Transverse colon (tissue), 4 donors: Measurements from ENCODE around the gene SEZ6. TPM values are rescaled to one million over a fixed set of nuclear protein-coding genes. Genes with fewer than 3 reads are reported as not detected.

Experiments
- DNase-seq: peaks from one replicate; pipeline ENCODE4 v3.0.0-alpha.2; 2019
- H3K27ac ChIP-seq, 4 donors: fragments of 200-600 bp; sonication (generic); 2 replicates each; pipeline ENCODE4 v1.5.1; 2016 to 2018; ENCODE audit warnings: inconsistent platforms in 4 of 4
- H3K27me3 ChIP-seq: fragments of 200-600 bp; sonication (generic); 2 replicates; pipeline ENCODE4 v1.5.1; 2017; ENCODE audit warnings: inconsistent platforms
- H3K36me3 ChIP-seq, 4 donors: fragments of 200-600 bp; sonication (generic); 2 replicates each; pipeline ENCODE4 v1.5.1; 2017 to 2019; ENCODE audit warnings: inconsistent platforms in 4 of 4
- H3K4me1 ChIP-seq, 4 donors: fragments of 200-600 bp; sonication (generic); 2 replicates each; pipeline ENCODE4 v1.5.1; 2017 to 2020; ENCODE audit warnings: inconsistent platforms in 4 of 4
- H3K4me3 ChIP-seq, 4 donors: fragments of 200-600 bp; sonication (generic); 1 replicate in 1 of 4; 2 replicates in 3 of 4; pipeline versions ENCODE4 v1.5.1 to v1.6.1; 2017 to 2019; ENCODE audit warnings: inconsistent platforms in 4 of 4
- H3K9me3 ChIP-seq, 2 donors: fragments of 200-600 bp; sonication (generic); 2 replicates each; pipeline ENCODE4 v1.5.1; 2017 to 2019; ENCODE audit warnings: inconsistent platforms in 2 of 2
- CTCF ChIP-seq, 5 experiments: fragments of 200-600 bp in 3 of 5; fragments of 450-650 bp in 2 of 5; sonication (generic) in 3 of 5; IDR thresholded peaks; 1 replicate in 2 of 5; 2 replicates in 3 of 5; pipeline ENCODE4 v1.5.1; 2016 to 2017; ENCODE audit warnings: antibody characterized with exemption in 5 of 5, inconsistent platforms in 3 of 5, mild to moderate bottlenecking in 2 of 5, moderate library complexity in 1 of 5
- EP300 ChIP-seq: sonication (generic); formaldehyde crosslinking; IDR thresholded peaks from one replicate; pipeline ENCODE4 v1.6.1; 2017; ENCODE audit warnings: antibody characterized with exemption, low read depth
- POLR2A ChIP-seq: fragments of 450-650 bp; IDR thresholded peaks from one replicate; pipeline ENCODE4 v1.6.1; 2016; ENCODE audit warnings: antibody characterized with exemption, mild to moderate bottlenecking, moderate library complexity
- POLR2AphosphoS5 ChIP-seq, 3 donors: sonication (generic); formaldehyde crosslinking; IDR thresholded peaks; one replicate each; pipeline ENCODE4 v1.6.1; 2016; ENCODE audit warnings: antibody characterized with exemption in 3 of 3
- WGBS, 2 donors: methylation state at CpG; one replicate each; pipeline ENCODE4 v1.1.5; 2018; ENCODE audit warnings: low coverage in 1 of 2; 5-methylcytosine and 5-hydroxymethylcytosine counted together
- in situ Hi-C, 4 donors: fragments of 200-750 bp; cut with MboI; loops; one replicate each; pipeline versions ENCODE4 v1.15.0 to v1.15.1; 2017; ENCODE audit warnings: low sequenced_read_pairs in 3 of 4, low pct_ligation_motif_present in 1 of 4, low pct_unique_long_range_greater_than_20kb in 1 of 4
- intact Hi-C: fragments of 100-400 bp; cut with DNase I; formaldehyde crosslinking; loops from one replicate; pipeline ENCODE4 v1.15.1; 2023; ENCODE audit warnings: low total_unique reads
- total RNA-seq, 4 donors: library from RNA; depleted of rRNA; stranded (reverse); fragments of >200 nt; gene quantifications; one replicate each; pipeline ENCODE4 v1.1.0, GENCODE V29; 2016

The SEZ6 gene
- total RNA-seq, 4 donors from 2014 or later, result 0.14 TPM; not detected in 3

- Histone ChIP-seq H3K27me3 (no peaks in the 10 kb centered on the region), H3K27ac (no peak overlapping the region), H3K36me3 (peaks cover 0 to 77% (median 31%) of the 10 kb centered on the region in 4 donors), H3K4me3 (no peak overlapping the region), H3K4me1 (no peaks in the 10 kb centered on the region), H3K9me3 (no peaks in the 10 kb centered on the region)
- TF ChIP-seq POLR2A, result no peak
- no peak for TF ChIP-seq CTCF (IDR thresholded peaks at IDR 0.05)
- TF ChIP-seq POLR2AphosphoS5 (IDR thresholded peaks at IDR 0.05), result no peak
- TF ChIP-seq EP300, result no peak
- intact Hi-C loops, result no loop called here
- WGBS, 2 donors, result 80% methylated on average over 2 of the region's 2 CpGs; no CpG with 5 or more reads in 1 of the 2 donors
- in situ Hi-C loops, result loop anchor here in 3 of 4 donors (10.0 to 25.0 kb wide), 2 partner anchors 156 to 163 kb away; no protein-coding TSS in a partner anchor
- DNase-seq, result no peak
Observed at GRCh38 chr17:28918295-28918694, 87.5 kb downstream of the SEZ6 start.

GRCh38 chr17:28917465-28917864 lies 88.4 kb downstream of the SEZ6 start:
- WGBS, 2 donors, result 79% methylated on average over 5 of the region's 5 CpGs; no CpG with 5 or more reads in 1 of the 2 donors
- intact Hi-C loops, result no loop called here
- DNase-seq, result no peak

GRCh38 chr17:28917029-28917428 lies 88.8 kb downstream of the SEZ6 start:
- H3K4me3 ChIP-seq, result no peak overlapping the region
- TF ChIP-seq EP300 (no peak), POLR2A (no peak), POLR2AphosphoS5 (IDR thresholded peaks at IDR 0.05) (no peak), CTCF (IDR thresholded peaks at IDR 0.05) (no peak)
- in situ Hi-C loops (loop anchor here in 3 of 4 donors (10.0 to 25.0 kb wide), 2 partner anchors 155 to 162 kb away; no protein-coding TSS in a partner anchor), intact Hi-C loops (no loop called here)
- no peaks in the 10 kb centered on the region for H3K27me3 ChIP-seq
- H3K4me1 ChIP-seq, result peaks cover 5 to 9% (median 7%) of the 10 kb centered on the region in 4 donors
- 81 to 91% methylated on average over 3 to 12 of the region's 12 CpGs for WGBS, 2 donors
- H3K9me3 ChIP-seq, result no peaks in the 10 kb centered on the region
- H3K36me3 ChIP-seq, result peaks cover 0 to 78% (median 29%) of the 10 kb centered on the region in 4 donors
- H3K27ac ChIP-seq, result no peak overlapping the region
- no peak for DNase-seq

More at GRCh38 chr17:28917465-28917864, 88.4 kb downstream of the SEZ6 start:
- no peaks in the 10 kb centered on the region for H3K27me3 ChIP-seq
- no peak overlapping the region for H3K27ac ChIP-seq
- TF ChIP-seq CTCF (IDR thresholded peaks at IDR 0.05) (no peak), EP300 (no peak), POLR2AphosphoS5 (IDR thresholded peaks at IDR 0.05) (no peak), POLR2A (no peak)
- peaks cover 3 to 5% (median 4%) of the 10 kb centered on the region in 4 donors for H3K4me1 ChIP-seq
- H3K36me3 ChIP-seq, result peaks cover 0 to 76% (median 28%) of the 10 kb centered on the region in 4 donors
- no peak overlapping the region for H3K4me3 ChIP-seq
- in situ Hi-C loops, result loop anchor here in 3 of 4 donors (10.0 to 25.0 kb wide), 2 partner anchors 155 to 163 kb away; no protein-coding TSS in a partner anchor
- H3K9me3 ChIP-seq, result no peaks in the 10 kb centered on the region

- Histone ChIP-seq H3K27ac (no peak overlapping the region), H3K9me3 (no peaks in the 10 kb centered on the region), H3K4me3 (no peak overlapping the region), H3K36me3 (peaks cover 0 to 73% (median 28%) of the 10 kb centered on the region in 4 donors), H3K4me1 (peaks cover 5 to 12% (median 9%) of the 10 kb centered on the region in 4 donors), H3K27me3 (no peaks in the 10 kb centered on the region)
- no peak for DNase-seq
- in situ Hi-C loops, result loop anchor here in 3 of 4 donors (10.0 to 25.0 kb wide), 2 partner anchors 154 to 162 kb away; no protein-coding TSS in a partner anchor
- intact Hi-C loops, result no loop called here
- TF ChIP-seq EP300 (no peak), CTCF (IDR thresholded peaks at IDR 0.05) (peak; percentile 61 to 76 (median 70))
- WGBS, 2 donors, result 41% methylated on average over 6 of the region's 6 CpGs; no CpG with 5 or more reads in 1 of the 2 donors
Observed at GRCh38 chr17:28916302-28916934, 89.4 kb downstream of the SEZ6 start.
